ENCODE results near the gene ADAM8.

DNA sequence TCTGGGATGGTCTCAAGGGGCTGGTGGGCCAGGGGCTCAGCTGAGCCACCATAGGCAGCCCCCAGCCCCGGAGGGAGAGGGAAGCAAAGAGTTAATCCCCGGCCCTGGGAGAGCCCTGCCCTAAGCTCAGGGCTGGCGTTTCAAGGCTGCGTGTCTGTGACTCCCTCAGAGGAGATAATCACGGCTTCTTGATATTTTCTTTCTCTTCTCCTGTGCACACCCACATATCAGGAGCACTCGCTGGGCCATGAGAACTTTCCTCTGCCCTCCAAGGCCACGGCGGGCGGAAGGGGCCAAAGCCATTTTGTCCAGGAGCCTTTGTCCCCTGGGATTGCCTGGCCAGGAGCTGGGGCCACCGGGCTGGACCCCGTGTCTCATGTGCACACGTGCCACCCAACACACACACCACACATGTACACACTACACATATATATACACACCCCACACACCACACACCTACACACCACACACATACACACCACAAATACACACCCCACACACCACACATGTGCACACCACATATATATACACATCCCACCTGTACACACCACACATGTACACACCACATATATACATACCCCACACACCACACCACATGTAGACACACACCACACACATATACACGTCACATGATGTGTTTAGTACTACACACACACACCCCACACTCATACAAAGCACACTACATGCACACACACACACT, 22.1 kb downstream of the ADAM8 start:
- TF ChIP-seq, protein P1, sequence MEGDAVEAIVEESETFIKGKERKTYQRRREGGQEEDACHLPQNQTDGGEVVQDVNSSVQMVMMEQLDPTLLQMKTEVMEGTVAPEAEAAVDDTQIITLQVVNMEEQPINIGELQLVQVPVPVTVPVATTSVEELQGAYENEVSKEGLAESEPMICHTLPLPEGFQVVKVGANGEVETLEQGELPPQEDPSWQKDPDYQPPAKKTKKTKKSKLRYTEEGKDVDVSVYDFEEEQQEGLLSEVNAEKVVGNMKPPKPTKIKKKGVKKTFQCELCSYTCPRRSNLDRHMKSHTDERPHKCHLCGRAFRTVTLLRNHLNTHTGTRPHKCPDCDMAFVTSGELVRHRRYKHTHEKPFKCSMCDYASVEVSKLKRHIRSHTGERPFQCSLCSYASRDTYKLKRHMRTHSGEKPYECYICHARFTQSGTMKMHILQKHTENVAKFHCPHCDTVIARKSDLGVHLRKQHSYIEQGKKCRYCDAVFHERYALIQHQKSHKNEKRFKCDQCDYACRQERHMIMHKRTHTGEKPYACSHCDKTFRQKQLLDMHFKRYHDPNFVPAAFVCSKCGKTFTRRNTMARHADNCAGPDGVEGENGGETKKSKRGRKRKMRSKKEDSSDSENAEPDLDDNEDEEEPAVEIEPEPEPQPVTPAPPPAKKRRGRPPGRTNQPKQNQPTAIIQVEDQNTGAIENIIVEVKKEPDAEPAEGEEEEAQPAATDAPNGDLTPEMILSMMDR (conservative IDR thresholded peaks at IDR 0.05; ENCODE audit: low read depth, low read length): no peak
- no peak for TF ChIP-seq EZH2phosphoT487 (IDR thresholded peaks at IDR 0.05; ENCODE audit: borderline replicate concordance, low read length)

Data from PC-3 (cell line).